Measurements from ENCODE around the gene CCDC12.
A peak's percentile ranks its signal among the peaks of the same experiment; 100 is the strongest.

The CCDC12 gene

DNA sequence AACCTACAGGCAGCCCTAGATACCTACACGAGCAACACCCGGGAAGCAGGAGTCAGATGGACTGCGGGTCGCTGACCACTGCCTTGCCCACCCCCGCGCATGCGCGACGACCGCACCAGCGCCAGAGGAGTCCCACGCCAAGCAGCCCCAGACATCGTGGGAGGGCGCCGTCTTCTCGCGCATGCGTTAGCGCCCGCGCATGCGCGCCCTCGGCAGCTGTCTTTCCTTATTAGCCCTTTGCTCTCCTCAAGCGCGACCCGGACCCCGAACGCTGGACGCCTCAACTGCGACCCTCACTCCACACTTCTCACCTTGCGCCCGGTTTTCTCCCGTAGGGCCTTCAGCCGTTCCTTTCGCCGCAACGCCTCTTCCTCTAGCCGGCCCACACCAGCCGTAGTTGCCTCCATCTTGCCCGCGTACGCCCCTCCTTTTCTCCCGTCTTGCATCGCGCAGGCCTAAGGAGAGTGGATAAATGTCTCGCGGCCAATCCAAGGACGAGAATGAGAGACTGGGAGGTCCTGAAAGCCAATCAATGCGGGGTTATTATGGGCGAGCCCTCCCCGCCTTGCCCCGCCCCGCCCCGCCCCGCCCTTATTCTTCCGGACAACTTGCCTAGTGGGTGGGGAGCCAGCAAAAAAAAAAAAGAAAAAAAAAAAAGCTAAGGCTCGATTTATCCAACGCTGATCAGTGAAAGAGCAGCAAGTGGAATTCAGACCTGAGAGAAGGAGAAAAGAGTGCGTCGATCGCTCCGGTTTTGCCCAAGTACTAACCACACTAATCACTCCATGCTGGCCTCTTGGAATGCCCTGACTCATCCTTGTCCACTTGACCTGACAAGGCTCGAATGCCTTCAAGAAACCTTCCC, at the start of gene CCDC12:
Gene CCDC12 (minus strand): TSS at position 420 of the 865 bp plus-strand sequence. CDS start 13 bp downstream, at position 407.
- DNase-seq = peak; percentile 93

DNA sequence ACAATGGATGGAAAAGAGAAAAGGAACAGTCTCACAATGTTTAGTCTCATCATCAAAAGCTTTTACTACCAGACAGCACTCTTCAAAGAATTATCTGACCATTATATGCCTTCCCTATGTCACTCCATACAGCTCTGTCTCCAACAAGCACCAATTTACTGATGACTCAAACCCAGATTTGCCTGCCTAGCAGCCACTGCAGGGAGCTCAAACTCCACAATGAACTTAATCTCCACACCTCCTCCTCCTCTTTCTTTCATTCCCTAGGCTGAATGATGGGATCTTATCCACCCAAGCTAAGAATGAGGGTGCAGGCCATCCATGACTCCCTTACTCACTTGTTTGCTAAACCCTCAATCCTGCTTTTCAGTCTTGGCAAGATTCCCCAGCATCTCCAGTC, 48.4 kb upstream of the CCDC12 start:
- no peak for DNase-seq

DNA sequence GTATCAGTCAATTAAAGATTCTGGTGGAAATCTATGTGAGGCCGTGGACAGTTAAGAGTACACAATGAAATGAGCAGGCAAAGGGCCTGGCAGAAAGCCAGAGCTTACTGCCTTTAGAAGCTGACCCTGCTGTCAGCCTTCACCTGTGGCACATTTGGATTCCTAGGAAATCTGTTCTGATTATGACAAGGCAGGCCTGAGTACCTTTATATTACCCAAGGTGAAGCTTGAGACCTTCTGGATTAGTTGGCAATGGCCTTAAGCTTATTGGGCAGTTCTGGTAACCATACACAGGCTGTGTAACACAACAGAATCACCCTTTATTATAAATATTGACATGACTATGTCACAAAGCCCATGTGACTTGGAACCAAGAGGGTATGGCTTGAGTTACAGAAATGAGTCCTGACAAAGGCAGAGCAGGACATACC, 46.1 kb upstream of the CCDC12 start:
- DNase-seq = peak; percentile 46

DNA sequence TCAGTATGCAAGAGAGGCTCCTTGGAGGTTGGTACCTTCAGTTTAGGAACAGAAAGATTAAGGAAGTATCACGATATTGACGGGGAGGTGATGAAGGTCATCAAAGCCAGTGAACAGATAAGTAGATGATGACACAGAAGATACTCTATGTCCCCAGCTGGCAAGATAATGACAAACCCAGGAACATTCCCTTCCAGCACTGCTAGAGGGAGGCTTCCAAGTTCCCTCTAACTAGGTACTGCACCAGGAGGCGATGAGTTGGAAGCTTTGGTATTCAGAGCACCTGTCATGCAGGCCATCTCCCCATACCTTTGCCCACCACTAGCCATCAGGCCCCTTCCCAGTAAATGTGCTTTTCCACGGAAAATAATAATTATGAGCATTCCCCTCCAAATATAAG, 43.8 kb upstream of the CCDC12 start:
- no peak for DNase-seq

DNA sequence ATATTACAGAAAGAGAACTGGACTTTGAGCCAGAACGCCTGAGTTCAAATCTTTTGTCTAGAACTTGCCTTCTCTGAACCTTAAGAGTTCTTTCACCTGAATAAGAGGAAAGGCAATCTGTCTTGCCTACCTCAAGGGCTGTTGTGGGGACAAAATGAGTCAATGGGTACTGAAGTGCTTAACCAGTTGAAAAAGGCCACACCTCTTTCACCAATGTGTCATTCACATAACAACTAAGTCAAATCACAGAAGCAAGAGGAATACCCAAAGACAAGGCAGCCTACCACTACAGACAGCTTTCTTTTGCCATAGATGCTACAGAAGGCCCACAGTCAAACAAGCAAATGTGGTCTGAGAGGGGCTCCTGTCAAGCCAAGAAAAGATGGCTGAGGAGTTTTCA, 42.7 kb upstream of the CCDC12 start:
- DNase-seq = no peak

DNA sequence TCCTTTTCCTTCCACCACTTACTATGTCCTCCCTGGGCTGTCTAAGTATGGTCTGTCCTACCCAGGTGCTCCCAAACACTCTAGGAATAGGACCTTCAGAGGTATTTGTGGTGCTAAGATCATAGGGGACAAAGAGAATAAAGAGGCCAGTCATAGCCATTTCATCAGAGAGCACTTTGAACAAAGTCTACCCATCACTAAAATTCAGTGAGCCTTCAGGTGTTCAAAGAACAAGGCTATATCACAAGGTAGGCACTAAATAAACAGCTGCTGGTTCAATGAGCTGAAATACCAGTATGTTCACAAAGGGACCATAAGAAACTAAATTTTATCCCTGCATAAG, 41.7 kb upstream of the CCDC12 start:
- DNase-seq = no peak

DNA sequence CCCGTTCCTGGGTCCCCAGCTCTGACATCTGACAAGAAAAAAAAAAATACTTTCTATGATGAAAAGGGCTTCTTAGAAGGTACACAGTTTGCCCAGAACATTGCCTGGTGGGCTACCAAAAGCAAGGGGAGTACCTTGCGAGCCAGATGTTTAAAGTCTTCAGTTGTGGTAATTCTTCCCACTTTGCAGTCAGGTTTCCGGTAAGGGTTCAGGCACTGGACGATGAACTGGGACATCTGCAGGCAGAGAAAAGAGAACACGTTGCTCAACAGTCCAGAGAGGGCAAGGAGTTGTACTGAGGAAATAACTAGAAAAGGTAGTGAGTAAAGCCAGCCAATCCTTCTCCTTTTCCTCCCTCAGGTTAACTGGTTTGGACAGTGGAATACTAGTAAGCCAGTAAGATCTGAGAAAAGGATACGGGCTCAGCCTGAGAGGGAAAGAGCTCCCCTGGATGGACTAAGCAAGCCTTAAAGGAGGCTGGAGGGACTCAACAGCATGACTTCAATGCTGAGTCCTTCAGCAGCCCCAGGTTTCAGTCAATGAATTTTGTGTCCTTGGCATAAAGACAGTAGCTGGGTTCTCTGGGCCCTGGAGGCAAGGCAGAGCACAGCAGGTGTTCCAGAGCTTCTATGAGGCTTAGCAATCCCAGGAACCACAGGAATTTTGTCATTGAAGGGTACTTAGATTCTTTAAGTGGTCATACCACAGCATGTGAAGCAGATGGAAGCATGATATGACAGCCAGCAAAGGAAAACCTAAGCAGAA, 41.1 kb upstream of the CCDC12 start:
- no peak for DNase-seq

DNA sequence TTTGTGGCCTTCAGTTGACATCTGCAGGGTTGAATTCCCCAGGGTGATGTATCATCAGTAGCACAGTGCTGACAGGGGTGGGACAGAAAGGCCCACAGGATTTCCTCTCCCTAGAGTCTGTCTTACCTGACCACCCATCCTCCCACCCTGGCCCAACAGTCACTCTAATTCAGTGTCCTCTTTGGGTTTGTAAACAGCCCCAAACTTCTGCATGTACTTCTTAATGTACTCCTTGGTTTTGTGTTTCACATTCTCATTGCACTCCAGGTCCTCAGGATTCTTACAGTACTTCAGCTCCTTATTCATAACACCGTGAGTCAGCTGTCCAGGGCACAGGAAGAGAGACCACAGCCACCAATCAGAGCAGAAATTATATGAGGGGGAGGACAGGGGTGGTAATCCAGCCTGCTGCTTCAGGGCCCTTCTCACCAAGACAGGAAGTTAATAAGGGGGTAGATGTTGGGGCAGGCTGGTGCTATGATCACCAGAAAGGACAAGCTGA, 40.4 kb upstream of the CCDC12 start:
- no peak for DNase-seq

DNA sequence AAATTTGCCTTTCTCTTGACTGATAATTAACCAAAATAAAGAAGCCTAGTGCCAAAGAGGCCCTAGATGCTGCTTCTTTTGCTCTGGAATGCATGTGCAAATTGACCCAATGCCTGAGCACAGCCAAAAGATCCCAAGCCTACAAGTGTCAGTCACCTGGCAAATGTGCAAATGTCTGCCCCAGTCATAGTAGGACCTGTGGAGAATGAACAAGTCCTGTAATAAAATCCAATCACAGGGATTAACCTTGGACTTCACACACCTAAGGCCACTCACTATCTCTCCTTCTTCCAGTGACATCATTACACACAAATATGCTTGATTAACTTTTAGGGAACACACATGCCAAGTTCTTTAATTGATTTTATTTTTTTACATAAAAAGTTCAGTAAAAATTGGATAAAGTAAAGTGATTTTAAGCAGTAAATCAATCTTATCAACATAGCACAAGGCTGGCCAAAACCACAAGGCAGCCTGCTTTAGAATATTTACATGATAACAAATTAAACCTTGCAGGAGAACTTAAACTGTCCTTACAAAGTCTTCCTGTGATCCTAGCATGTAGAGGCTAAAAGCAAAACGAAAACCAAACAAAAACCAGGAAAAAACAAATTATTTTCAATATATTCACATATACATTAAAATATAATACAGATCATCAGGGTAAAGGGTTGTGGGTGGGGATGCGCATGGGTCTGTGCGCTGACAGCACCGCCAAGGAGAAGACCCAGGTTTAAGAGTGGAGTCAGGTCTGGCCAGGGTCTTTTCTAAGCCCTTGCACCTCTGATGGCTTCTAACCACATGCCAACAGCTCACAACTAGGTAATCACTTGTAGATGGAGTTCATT, 39.8 kb upstream of the CCDC12 start:
- no peak for DNase-seq

DNA sequence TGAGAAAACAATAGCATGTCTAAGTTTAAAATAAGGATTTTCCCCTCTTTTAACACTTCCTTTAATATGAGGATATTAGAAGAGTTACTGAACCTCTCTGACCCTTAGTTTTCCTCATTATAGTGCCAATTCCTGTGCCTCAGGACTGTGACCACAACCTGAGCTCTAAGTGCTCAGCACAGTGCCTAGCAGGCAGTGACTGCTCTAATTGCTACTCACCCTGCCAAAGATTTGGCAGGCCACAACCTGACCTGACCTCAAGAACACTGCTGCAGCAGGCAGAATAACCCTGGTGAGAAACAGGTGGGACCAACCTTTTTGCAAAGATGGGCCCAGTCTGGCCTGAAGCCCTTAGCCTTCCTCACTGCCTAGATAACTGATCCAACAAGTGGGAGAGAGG, 38.6 kb upstream of the CCDC12 start:
- DNase-seq = no peak

DNA sequence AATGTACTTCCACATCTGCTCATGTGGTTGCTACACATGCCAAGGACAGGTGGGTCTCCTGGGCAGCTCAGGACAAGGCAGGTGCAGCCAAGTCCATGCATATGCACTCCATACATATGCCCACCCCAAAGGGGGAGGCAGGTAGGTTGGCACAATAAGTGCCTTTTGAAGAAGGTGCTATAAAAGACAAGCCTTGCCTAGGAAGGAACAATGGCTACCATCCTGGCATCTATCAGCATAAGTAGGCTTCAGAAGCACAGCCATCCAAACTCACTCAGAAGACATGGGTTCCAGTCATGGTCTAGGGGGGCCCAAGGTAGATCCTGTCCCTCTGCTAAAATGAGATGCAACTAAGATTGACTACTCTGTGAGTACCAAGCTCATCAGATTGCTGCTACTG, 37.5 kb upstream of the CCDC12 start:
- DNase-seq = no peak

DNA sequence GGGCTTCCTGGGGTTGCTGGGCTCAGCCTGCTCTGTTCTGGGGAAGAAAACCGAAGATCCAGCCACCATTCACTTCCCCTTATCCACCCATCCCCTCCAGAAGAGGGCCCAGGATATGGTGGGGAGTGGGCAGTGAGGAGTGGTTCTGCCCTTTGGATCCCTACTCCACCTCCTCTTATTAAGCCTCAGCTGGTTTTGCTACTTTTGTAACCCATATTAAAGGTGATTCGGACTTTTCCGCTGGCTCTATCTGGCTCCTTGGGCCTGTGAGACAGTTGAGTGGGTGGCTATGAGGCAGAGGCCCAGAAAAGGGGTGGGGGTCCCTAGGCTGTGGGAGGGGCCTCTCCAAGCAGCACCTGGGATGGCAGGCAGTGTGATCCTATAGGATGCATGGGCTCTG, 36.7 kb upstream of the CCDC12 start:
- no peak for DNase-seq

DNA sequence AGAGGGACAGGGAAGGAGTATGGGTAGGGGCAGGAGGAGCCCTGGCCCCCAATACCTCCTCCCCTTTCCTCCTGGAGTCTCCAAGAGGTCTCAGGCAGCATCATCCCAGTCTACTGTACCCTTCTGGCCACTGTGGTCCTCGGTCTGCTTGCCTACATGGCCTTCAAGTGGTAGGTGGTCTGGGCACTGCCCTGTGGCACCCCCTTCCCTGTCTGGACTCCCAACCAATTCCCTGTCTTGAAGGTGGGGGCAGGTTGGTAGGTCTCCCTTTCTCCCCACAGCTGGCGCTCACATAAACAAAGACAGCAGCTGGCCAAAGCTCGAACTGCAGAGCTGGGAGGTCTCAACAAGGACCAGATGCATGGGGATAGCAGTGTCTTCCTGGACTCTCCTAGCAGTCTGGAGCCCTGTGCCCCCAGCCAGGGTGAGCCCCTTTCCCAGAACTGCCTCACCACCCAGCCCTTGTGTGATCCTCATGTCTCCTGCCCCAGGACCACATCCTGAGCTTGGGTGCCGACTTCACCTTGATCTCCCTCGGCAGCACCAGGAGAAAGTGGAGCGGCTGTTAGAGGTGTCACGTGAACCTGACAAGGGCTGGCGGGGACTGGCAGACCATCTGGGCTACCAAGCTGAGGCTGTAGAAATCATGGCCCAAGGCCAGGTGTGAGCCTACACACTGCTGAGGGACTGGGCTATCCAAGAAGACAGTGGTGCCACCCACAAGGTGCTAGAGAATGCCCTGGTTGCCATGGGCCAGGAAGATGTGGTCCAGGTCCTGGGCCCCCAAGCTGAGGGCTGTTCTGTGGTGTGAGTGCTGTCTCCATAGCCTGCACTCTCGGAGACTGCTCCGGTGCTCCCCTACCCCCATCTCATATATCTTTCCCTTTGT, 36.0 kb upstream of the CCDC12 start:
- peak; percentile 8 for DNase-seq

DNA sequence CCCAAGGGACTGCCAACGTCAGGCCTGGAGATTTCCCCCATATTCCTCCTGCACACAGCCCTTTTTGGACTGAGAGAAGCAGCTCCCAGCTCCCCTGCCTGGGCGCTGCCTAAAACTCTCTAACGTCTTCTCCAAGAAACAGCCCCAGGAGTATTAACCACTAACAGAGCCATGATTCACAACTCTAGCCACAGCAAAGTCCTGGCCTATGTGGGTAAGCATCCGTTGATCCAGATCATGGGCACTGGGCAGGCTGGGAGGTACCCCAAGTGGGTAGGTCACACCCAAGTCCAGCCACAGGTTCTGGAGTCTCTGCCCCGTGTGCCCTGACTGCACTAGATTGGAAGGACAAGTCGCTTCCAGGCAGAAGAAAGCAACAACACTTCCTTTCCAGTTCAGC, 34.8 kb upstream of the CCDC12 start:
- no peak for DNase-seq

DNA sequence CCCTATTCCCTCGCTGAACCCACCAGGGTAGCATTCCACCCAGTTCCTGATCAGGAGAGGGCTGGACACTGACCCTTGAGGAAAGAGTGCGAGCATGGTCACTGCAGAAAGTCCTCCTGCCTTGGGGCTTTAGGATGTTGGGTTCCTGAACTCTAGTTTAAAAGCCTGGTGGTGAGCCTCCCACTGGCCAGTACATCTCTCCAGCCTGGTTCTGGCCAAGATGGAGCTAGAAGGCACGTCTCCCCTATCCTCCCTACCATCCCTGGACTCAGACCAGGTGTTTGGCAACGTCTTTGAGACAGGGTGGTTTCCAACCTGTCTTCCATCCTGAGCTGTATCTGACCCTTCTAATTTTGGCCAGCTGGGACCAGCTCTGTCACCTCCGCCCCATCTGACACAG, 34.4 kb upstream of the CCDC12 start:
- no peak for DNase-seq

DNA sequence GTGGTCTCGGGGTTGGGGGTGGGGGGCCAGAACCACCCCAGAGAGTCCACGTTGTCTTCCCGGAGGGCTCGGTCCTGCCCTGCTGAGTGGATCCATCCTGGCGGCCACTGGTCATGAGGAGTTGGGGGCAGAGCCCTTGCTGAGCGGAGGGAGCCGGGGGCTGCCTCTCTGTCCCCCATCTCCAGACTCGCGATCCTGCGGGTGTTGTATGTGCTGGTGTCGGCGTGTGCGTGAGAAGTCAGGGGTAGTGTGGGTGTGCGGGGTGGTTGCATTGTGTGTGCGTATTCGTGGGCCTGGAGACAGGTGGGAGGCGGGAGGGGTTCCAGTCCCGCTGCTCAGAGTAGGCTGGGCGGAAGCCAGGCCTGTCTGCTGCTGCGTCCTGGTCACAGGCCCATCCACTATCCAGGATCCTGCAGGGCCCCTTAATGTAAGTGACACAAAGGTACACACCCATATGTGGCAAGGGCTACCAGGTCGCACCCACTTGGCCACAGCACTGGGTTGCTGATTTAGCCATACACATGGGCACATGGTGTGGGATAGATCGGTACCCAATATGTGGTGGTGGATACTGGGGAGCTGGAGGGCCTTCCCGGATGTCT, 33.7 kb upstream of the CCDC12 start:
- no peak for DNase-seq

DNA sequence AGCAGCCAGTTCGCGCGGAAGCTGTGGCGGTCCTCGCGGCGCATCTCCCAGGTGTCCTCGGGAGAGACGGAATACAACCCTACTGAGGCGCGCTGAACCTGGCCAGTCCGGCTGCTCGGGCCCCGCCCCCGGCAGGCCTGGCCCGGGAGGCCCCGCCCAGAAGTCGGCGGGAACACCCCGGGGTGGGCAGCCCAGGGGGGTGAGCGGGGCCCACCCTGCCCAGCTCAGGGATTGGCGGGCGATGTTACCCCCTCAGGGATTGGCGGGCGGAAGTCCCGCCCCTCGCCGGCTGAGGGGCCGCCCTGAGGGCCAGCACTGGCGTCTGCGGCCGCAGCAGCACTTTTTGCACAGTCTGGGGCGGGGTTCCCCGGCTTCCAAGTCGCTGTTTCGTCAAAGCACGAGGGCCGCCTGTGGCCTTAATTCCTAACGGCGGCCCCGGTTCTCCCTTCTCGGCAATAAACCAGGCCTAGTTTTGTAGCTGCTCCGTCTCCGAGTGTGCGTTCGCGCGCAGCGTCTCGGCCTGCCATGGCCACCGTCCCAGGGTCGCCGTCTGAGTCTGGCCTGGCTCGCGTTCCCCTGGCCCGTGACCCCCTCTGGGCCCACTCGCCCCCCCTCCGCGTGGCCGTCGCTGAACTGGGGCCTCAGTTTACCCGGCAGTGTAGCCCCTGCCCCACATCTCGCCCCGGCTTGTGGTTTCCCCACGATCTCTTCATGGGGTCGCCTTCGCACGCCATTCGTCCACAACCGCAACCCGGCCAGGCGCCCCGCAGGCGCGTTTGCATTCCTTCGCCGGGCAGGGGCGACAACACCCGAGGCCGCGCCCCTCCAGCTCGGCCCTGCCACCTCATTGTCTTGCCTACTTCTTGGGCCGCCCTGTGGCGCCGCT, 32.9 kb upstream of the CCDC12 start:
- DNase-seq = peak; percentile 79

DNA sequence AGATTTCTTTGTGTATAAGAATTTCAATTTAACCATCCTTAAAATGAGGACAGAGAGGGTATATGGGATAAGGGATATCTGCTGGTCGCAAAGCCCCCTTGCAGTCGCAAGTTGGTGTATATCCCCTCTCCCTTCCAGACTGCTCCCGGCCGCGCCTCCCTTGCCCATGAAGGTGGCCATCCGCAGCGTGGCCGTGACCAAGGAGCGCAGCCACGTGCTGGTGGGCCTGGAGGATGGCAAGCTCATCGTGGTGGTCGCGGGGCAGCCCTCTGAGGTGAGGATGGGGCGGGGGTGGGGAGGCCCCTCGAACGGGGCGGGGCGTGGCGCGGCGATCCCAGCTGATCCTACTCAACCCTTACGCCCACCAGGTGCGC, 32.3 kb upstream of the CCDC12 start:
- DNase-seq = no peak

DNA sequence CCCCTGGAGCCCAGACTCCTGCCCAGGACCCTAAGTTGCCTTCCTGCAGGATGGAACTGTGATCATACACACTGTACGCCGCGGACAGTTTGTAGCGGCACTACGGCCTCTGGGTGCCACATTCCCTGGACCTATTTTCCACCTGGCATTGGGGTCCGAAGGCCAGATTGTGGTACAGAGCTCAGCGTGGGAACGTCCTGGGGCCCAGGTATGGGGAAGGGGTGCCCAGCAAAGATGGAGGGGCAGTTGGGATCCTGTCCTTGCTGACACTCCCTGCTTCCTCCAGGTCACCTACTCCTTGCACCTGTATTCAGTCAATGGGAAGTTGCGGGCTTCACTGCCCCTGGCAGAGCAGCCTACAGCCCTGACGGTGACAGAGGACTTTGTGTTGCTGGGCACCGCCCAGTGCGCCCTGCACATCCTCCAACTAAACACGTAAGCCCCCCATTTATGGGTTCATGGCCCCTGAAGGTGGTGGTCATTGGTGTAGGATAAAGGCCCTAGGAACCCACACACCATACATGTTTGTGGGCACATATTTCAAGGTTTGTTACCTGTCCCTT, 31.8 kb upstream of the CCDC12 start:
- DNase-seq = no peak

DNA sequence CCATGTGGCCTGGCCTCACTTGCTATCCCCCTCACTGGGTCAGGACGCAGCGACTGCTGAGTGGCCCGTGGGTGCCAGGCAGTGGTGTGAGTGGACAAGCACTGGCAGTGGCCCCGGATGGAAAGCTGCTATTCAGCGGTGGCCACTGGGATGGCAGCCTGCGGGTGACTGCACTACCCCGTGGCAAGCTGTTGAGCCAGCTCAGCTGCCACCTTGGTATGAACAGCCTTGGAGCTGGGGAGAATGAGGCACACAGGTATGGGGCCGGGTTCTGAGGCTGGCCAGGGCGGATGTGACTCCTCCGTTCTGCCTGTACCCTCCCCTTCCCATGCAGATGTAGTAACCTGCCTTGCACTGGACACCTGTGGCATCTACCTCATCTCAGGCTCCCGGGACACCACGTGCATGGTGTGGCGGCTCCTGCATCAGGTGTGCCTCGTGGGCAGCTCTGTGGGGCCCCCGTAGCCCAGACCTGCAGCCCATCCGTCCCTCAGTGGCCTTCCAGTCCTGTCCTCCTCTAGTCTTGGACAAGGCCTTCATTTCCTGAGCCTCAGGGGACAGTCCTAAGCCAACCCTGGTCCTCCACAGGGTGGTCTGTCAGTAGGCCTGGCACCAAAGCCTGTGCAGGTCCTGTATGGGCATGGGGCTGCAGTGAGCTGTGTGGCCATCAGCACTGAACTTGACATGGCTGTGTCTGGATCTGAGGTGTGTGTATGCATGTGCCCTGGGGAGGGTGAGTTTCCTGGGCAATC, 31.1 kb upstream of the CCDC12 start:
- no peak for DNase-seq

Data from NCI-H1092 (cell line).